OCI-LY7 (cell line): ENCODE measurements around the gene CYP20A1. TPM values are rescaled to one million over a fixed set of nuclear protein-coding genes. Genes with fewer than 3 reads are reported as not detected.

ENCODE experiments used
- BruUV-seq: library from RNA; stranded (reverse); fragments of 400-500 nt; replicated peaks from 2 replicates; lab custom pipeline; 2021; lab: Mats Ljungman, UMichigan
- CTCF ChIA-PET: fragments of 300-600 bp; sonication (Branson Sonifier 250); formaldehyde crosslinking; loops from one replicate; lab custom pipeline; 2022; ENCODE audit warnings: antibody characterized with exemption; ENCODE audit not compliant: unreplicated experiment; lab: Charles Lee
- POLR2A ChIA-PET: fragments of 300-600 bp; sonication (Branson Sonifier 250); formaldehyde crosslinking; loops from one replicate; lab custom pipeline; 2022; ENCODE audit warnings: antibody characterized with exemption; lab: Charles Lee
- DNase-seq: peaks from one replicate; pipeline ENCODE4 v3.0.0-alpha.2; 2015; ENCODE audit warnings: low spot score
- H2AFZ ChIP-seq: fragments of 200-600 bp; sonication (generic), shearing (Covaris generic); 2 replicates; pipeline ENCODE4 v1.6.1; 2014; ENCODE audit warnings: mild to moderate bottlenecking, antibody characterized with exemption, low read length, moderate library complexity
- H3K27ac ChIP-seq: fragments of 200-600 bp; sonication (generic); 2 replicates; pipeline ENCODE4 v1.5.1; 2014; ENCODE audit warnings: mixed run types, low read depth, mild to moderate bottlenecking, moderate library complexity, low read length, inconsistent platforms; ENCODE audit not compliant: poor library complexity, severe bottlenecking
- H3K36me3 ChIP-seq: fragments of 200-600 bp; sonication (generic); 2 replicates; pipeline ENCODE4 v1.6.1; 2014; ENCODE audit warnings: mild to moderate bottlenecking, antibody characterized with exemption, low read length, moderate library complexity, mixed read lengths; ENCODE audit not compliant: insufficient read depth
- H3K4me1 ChIP-seq: fragments of 200-600 bp; sonication (generic); 2 replicates; pipeline ENCODE4 v1.5.1; 2014; ENCODE audit warnings: mild to moderate bottlenecking, low read length; ENCODE audit not compliant: insufficient read depth, poor library complexity, severe bottlenecking
- H3K4me2 ChIP-seq: fragments of 200-600 bp; sonication (generic); 2 replicates; pipeline ENCODE4 v1.6.1; 2014; ENCODE audit warnings: mild to moderate bottlenecking, low read length
- H3K4me3 ChIP-seq: fragments of 200-600 bp; sonication (generic); 2 replicates; pipeline ENCODE4 v1.5.1; 2014; ENCODE audit warnings: mild to moderate bottlenecking, low read depth, low read length; ENCODE audit not compliant: poor library complexity, severe bottlenecking
- H3K79me2 ChIP-seq: fragments of 200-600 bp; sonication (generic); 2 replicates; pipeline ENCODE4 v1.6.1; 2016; ENCODE audit warnings: low read depth, mild to moderate bottlenecking, low read length, moderate library complexity, mixed read lengths; ENCODE audit not compliant: insufficient read depth
- H3K9me2 ChIP-seq: fragments of 200-600 bp; sonication (generic); 2 replicates; pipeline ENCODE4 v1.6.1; 2016; ENCODE audit warnings: mild to moderate bottlenecking, low read length, mixed read lengths; ENCODE audit not compliant: insufficient read depth
- H3K9me3 ChIP-seq: fragments of 200-600 bp; sonication (generic); 2 replicates; pipeline ENCODE4 v1.6.1; 2014; ENCODE audit warnings: mild to moderate bottlenecking, mixed run types, low read length, mixed read lengths
- H4K20me1 ChIP-seq: fragments of 200-600 bp; sonication (generic); 2 replicates; pipeline ENCODE4 v1.6.1; 2014; ENCODE audit warnings: mild to moderate bottlenecking, antibody characterized with exemption, low read length, moderate library complexity, mixed read lengths; ENCODE audit not compliant: insufficient read depth
- CTCF ChIP-seq: fragments of 200-600 bp; sonication (generic); conservative IDR thresholded peaks from 2 replicates; pipeline ENCODE4 v1.5.1; 2014; ENCODE audit warnings: mild to moderate bottlenecking, antibody characterized with exemption, low read length, moderate library complexity, mixed read lengths
- EZH2phosphoT487 ChIP-seq: fragments of 200-600 bp; sonication (generic); IDR thresholded peaks from 2 replicates; pipeline ENCODE4 v1.6.1; 2018; ENCODE audit warnings: low read depth, borderline replicate concordance, mild to moderate bottlenecking, mixed run types, antibody characterized with exemption, low read length, moderate library complexity, mixed read lengths
- intact Hi-C: fragments of 100-400 bp; cut with micrococcal nuclease; formaldehyde crosslinking; loops from one replicate; pipeline ENCODE4 v1.10.0; 2022; ENCODE audit not compliant: unreplicated experiment
- small RNA-seq: library from RNA; depleted of rRNA; stranded (forward); fragments of <200 nt; gene quantifications from one replicate; pipeline ENCODE3, GENCODE V24; 2014
- total RNA-seq, 2 experiments: library from RNA; depleted of rRNA in 1 of 2; stranded (reverse); fragments of >200 nt in 1 of 2; shearing (Covaris generic) in 1 of 2; gene quantifications; 2 replicates each; pipeline ENCODE4 v1.2.3, GENCODE V29; 2014 to 2022

The CYP20A1 gene
- total RNA-seq, 2 experiments from 2014 or later: 14.7 to 20.3 TPM

DNA sequence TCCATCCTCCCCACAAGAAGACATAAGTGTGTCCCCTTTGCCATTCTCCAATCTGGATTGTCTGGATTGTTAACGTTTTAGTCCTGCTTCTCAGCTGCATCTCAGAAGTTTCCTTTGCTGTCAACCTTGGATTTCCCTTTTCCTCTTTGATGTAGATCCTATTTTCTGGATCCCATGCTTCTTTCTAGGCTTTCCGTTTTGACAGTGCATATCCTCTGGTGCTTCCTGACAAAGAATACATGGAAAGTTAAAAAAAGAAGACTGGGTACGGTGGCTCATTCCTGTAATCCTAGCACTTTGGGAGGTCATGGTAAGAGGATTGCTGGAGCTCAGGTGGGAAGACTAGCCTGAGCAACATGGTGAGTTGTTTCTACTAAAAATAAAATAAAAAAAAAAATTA, 116.1 kb downstream of the CYP20A1 start:
- no peaks in the 10 kb centered on the region for H3K9me2 ChIP-seq
- BruUV-seq: no TSS peak
- no peak overlapping the region for H3K4me2 ChIP-seq
- intact Hi-C loops: loop anchor here (1.0 kb wide), 1 partner anchor 29 kb away; no protein-coding TSS in a partner anchor
- H3K4me1 ChIP-seq: peaks cover 5% of the 10 kb centered on the region
- no peaks in the 10 kb centered on the region; the same call in 1 of the 2 replicates for H4K20me1 ChIP-seq
- peaks cover 9% of the 10 kb centered on the region for H3K9me3 ChIP-seq
- TF ChIP-seq EZH2phosphoT487 (no peak), CTCF (no peak)
- H3K36me3 ChIP-seq: peaks cover 10% of the 10 kb centered on the region; the same call in 1 of the 2 replicates
- no peak overlapping the region for H3K4me3 ChIP-seq
- H2AFZ ChIP-seq: no peak overlapping the region
- no peak overlapping the region for H3K27ac ChIP-seq
- CTCF ChIA-PET: no interaction called here
- no peak for DNase-seq
- H3K79me2 ChIP-seq: peaks cover 6% of the 10 kb centered on the region; the same call in 1 of the 2 replicates
- POLR2A ChIA-PET: no interaction called here

Small RNA genes within 50 kb of the gene (small RNA-seq; reads per million reads assigned to genes)
- not detected for gene RN7SL670P

Other genes starting within 250 kb of the CYP20A1 start
- gene NBEAL1, start 224.1 kb upstream of the CYP20A1 start, total RNA-seq (2014; rRNA removed; shearing (Covaris generic)): 5.3 and 5.9 TPM in 2 replicates
- gene NBEAL1, start 224.1 kb upstream of the CYP20A1 start, total RNA-seq (2022): 10.4 and 12.7 TPM in 2 replicates
- gene ABI2, start 89.4 kb downstream of the CYP20A1 start, total RNA-seq (2014; rRNA removed; shearing (Covaris generic)): 24.0 and 37.9 TPM in 2 replicates
- gene ABI2, start 89.4 kb downstream of the CYP20A1 start, total RNA-seq (2022): 64.6 and 71.5 TPM in 2 replicates